GM06990 (cell line): ENCODE results near the gene IVD.

Experiments used
- DNase-seq: peaks from one replicate; pipeline ENCODE4 v3.0.0-alpha.2; 2011; ENCODE audit not compliant: insufficient read length; ENCODE audit errors: extremely low read depth
- H3K27me3 ChIP-seq: replicated peaks from 2 replicates; pipeline ENCODE4 v1.6.0; 2011; ENCODE audit warnings: low read length; ENCODE audit not compliant: control insufficient read depth, insufficient read depth
- H3K36me3 ChIP-seq: 2 replicates; pipeline ENCODE4 v1.5.1; 2011; ENCODE audit warnings: low read length; ENCODE audit not compliant: control insufficient read depth, insufficient read depth
- H3K4me3 ChIP-seq: replicated peaks from 2 replicates; pipeline ENCODE4 v1.5.1; 2011; ENCODE audit warnings: low read depth, mild to moderate bottlenecking, control low read depth, low read length
- TF ChIP-seq, protein P1 (sequence below): IDR thresholded peaks from 2 replicates; pipeline ENCODE4 v1.5.1; 2011; ENCODE audit warnings: low read length, control low read depth, mild to moderate bottlenecking, inconsistent platforms; ENCODE audit not compliant: insufficient read depth, poor library complexity, severe bottlenecking

Gene IVD

DNA sequence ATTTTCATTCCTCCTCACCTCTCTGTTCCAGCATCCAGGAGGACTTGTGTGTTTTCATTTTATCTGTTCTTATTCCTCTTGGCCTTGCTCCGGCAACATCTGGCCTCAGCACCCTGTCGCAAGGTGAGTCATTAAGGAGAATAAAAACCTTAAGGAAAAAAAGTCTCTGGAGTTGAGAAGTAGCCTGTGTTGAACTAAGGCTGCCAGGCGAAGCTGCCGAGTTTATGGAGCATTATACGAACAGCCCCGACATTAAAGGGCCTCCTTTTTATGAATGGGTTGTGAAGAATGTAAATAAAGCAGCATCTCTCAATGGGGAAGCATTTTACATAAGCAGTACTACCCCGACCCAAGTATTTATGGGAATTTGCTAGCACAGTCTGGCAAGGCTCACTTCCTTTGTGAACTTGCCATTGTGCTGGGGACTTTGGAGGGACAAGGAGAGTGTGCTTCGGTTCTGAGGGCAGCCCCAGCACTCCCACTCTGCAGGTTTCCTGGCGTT is 39.9 kb downstream of the IVD start:
- Histone ChIP-seq H3K27me3 (no peaks in the 10 kb centered on the region), H3K36me3 (no peaks in the 10 kb centered on the region; the same call in 1 of the 2 replicates), H3K4me3 (no peak overlapping the region)
- TF ChIP-seq, protein P1, sequence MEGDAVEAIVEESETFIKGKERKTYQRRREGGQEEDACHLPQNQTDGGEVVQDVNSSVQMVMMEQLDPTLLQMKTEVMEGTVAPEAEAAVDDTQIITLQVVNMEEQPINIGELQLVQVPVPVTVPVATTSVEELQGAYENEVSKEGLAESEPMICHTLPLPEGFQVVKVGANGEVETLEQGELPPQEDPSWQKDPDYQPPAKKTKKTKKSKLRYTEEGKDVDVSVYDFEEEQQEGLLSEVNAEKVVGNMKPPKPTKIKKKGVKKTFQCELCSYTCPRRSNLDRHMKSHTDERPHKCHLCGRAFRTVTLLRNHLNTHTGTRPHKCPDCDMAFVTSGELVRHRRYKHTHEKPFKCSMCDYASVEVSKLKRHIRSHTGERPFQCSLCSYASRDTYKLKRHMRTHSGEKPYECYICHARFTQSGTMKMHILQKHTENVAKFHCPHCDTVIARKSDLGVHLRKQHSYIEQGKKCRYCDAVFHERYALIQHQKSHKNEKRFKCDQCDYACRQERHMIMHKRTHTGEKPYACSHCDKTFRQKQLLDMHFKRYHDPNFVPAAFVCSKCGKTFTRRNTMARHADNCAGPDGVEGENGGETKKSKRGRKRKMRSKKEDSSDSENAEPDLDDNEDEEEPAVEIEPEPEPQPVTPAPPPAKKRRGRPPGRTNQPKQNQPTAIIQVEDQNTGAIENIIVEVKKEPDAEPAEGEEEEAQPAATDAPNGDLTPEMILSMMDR, result no peak
- no peak for DNase-seq

DNA sequence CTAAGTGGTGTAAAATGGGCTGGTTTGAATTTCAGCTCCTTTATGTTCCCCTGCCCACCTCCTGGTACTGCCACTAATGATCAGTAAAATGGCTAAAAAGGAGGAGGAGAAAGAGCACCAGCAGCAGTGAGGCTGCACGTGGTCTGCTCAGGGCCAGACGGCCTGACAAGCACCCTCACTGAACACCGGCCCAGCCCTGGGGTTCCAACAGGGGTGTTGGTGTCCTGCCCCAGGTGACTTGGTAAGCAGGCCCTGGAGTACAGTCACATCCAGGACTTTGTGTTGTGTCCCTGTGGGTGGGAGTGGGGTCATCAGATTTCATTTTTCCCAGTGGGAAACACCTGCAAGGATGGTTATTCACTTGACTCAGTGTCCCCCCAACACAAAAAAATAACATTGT is 40.5 kb downstream of the IVD start:
- no peaks in the 10 kb centered on the region; the same call in 1 of the 2 replicates for H3K36me3 ChIP-seq
- H3K4me3 ChIP-seq, result no peak overlapping the region
- DNase-seq, result no peak
- no peaks in the 10 kb centered on the region for H3K27me3 ChIP-seq
- TF ChIP-seq, protein P1, result no peak

DNA sequence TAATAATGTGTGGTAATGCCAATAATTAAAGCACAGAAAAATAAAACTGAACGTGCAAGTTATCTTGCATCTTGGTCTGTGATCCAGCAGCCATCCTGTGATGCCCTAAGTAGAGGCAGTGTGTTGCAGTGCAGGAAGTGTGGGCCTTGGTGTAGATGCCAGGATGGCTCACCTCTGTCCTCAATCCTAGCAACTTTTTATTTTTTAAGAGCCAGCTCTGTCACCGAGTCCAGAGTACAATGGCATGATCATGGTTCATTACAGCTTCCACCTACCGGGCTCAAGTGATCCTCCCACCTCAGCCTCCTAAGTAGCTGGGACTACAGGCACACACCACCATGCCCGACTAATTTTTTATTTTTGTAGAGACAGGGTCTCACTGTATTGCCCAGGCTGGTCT is 42.8 kb downstream of the IVD start:
- TF ChIP-seq, protein P1, result no peak
- Histone ChIP-seq H3K27me3 (no peaks in the 10 kb centered on the region), H3K4me3 (no peak overlapping the region), H3K36me3 (no peaks in the 10 kb centered on the region; the same call in 1 of the 2 replicates)
- DNase-seq, result no peak

DNA sequence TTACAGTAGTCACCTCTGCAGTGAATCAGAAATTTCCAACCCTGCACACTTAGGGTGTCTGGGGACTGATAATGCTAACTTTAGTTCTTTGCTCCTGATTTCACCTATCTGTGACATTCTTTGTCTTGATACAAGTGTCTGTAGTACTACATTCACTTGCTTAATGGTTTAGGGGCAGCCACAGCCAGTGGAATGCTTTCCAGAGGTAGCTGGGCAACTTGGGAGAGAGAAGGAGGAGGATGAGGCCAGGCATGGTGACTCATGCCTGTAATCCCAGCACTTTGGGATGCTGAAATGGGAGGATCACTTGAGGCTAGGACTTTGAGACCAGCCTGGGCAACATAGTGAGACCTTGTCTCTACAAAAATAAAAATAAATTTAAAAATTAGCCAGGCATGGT is 43.7 kb downstream of the IVD start:
- H3K27me3 ChIP-seq, result no peaks in the 10 kb centered on the region
- H3K4me3 ChIP-seq, result no peak overlapping the region
- H3K36me3 ChIP-seq, result no peaks in the 10 kb centered on the region; the same call in 1 of the 2 replicates
- TF ChIP-seq, protein P1, result no peak
- DNase-seq, result no peak

DNA sequence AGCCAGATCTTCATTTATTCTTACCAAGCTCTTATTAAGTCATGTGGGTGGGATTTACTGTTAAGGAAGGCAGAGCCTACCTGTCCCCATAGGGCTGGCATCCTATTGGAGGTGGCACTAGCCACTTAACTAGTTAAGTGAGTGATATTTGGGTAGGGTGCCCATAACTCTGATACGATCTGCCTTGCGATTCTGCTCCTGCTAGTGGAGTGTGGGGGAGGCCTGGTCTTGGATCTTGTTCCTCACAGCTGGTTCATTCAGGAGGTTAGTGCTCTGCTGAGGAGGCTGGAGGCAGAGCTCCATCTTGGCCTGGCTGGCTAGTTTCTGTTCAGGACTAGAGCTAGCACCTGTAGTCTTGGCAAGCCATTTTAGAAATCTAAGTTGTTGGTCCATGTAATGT is 44.5 kb downstream of the IVD start:
- Histone ChIP-seq H3K36me3 (no peaks in the 10 kb centered on the region; the same call in 1 of the 2 replicates), H3K27me3 (no peaks in the 10 kb centered on the region), H3K4me3 (no peak overlapping the region)
- no peak for DNase-seq
- TF ChIP-seq, protein P1, result no peak
